NCI-H2081 treated with DMSO at 0.1 percent for 48 hours (cell line): Measurements from ENCODE around the gene PPA1.
"Not testable (repeated sequence)": the region's sequence is repeated elsewhere in the genome, so short reads cannot be mapped to it uniquely, and the experiment has no call there.

Experiments
- DNase-seq: peaks from one replicate; lab custom pipeline; 2025; lab: John Stamatoyannopoulos, UW

The PPA1 gene

GRCh38 chr10:70169011-70169410 is 64.2 kb downstream of the PPA1 start:
- DNase-seq = no peak

GRCh38 chr10:70167246-70167645 is 66.0 kb downstream of the PPA1 start:
- DNase-seq = no peak

- DNase-seq = no peak
Measured at GRCh38 chr10:70166394-70166793, 66.8 kb downstream of the PPA1 start.

GRCh38 chr10:70164163-70164562 is 69.1 kb downstream of the PPA1 start:
- no peak for DNase-seq

- DNase-seq = no peak
Measured at GRCh38 chr10:70163448-70163847, 69.8 kb downstream of the PPA1 start.

- no peak for DNase-seq
Measured at GRCh38 chr10:70162892-70163201, 70.4 kb downstream of the PPA1 start.

GRCh38 chr10:70162151-70162891 is 70.9 kb downstream of the PPA1 start:
- DNase-seq = no peak

- DNase-seq = no peak
Measured at GRCh38 chr10:70160798-70161197, 72.4 kb downstream of the PPA1 start.

- DNase-seq = not testable (repeated sequence)
Measured at GRCh38 chr10:70159366-70159765, 73.9 kb downstream of the PPA1 start.

GRCh38 chr10:70158113-70158512 is 75.1 kb downstream of the PPA1 start:
- no peak for DNase-seq

GRCh38 chr10:70155255-70155838 is 77.9 kb downstream of the PPA1 start:
- no peak for DNase-seq
